HEK293 (cell line): ENCODE measurements around the gene ZNF483.

ENCODE experiments used
- YY2 ChIP-seq: fragments of 450-650 bp; formaldehyde crosslinking; IDR thresholded peaks from 2 replicates; pipeline ENCODE4 v1.5.1; 2016; ENCODE audit warnings: missing biosample characterization, missing genetic modification characterization
- ZNF24 ChIP-seq: fragments of 450-650 bp; formaldehyde crosslinking; IDR thresholded peaks from 2 replicates; pipeline ENCODE4 v1.5.1; 2016; ENCODE audit warnings: missing biosample characterization, missing genetic modification characterization
- ZNF670 ChIP-seq: fragments of 450-650 bp; formaldehyde crosslinking; IDR thresholded peaks from 2 replicates; pipeline ENCODE4 v1.5.1; 2016; ENCODE audit warnings: missing biosample characterization, missing genetic modification characterization, low read depth
- ZSCAN30 ChIP-seq: fragments of 450-650 bp; IDR thresholded peaks from 2 replicates; pipeline ENCODE4 v1.5.1; 2018; ENCODE audit warnings: missing biosample characterization, mild to moderate bottlenecking, missing genetic modification characterization, moderate library complexity

DNA sequence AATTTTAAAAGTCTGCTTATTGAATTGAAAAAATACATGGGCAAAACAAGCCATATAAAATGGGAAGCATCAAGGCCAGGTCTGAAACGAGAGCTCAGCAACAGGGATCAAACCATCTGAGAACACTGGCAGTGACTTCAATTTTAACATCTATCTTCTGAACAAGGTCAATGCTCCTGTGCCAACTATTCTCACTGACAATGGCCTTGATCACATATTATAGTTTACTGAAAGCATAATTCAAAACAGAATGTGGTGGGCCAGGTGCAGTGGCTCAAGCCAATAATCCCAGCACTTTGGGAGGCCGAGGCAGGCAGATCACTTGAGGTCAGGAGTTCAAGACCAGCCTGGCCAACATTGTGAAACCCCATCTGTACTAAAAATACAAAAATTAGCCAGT, 49.8 kb upstream of the ZNF483 start:
- TF ChIP-seq ZNF24 (tag by site-specific recombination) (no peak), ZNF670 (tag by site-specific recombination) (no peak), ZSCAN30 (no peak), YY2 (tag by site-specific recombination) (no peak)
